Activated T-cell treated with anti-CD3 and anti-CD28 coated beads, Interleukin-2, amount 50 U/mL, for 72 hours (primary cell): ENCODE results near the gene CSNK1E. TPM values are rescaled to one million over a fixed set of nuclear protein-coding genes. Genes with fewer than 3 reads are reported as not detected.

Experiments used
- ATAC-seq, 2 donors: fragments of 150-1000 bp; cut with Tn5 transposase; replicated peaks in 1 of 2; 2 replicates each; pipeline ENCODE4 v1.10.0; 2021; ENCODE audit warnings: moderate library complexity in 2 of 2, mild to moderate bottlenecking in 1 of 2
- DNase-seq, 2 donors: peaks; one replicate each; pipeline ENCODE4 v3.0.0; 2021 to 2022; ENCODE audit warnings: mixed read lengths in 1 of 2
- H3K27ac Mint-ChIP-seq: one replicate; pipeline ENCODE4 v1.8.0; 2022; ENCODE audit warnings: mild to moderate bottlenecking, moderate library complexity, mixed read lengths
- H3K27me3 Mint-ChIP-seq: one replicate; pipeline ENCODE4 v1.8.0; 2022; ENCODE audit warnings: low read depth, mixed read lengths
- H3K36me3 Mint-ChIP-seq, 2 donors: one replicate each; pipeline ENCODE4 v1.8.0; 2022; ENCODE audit warnings: mixed read lengths in 2 of 2, mild to moderate bottlenecking in 1 of 2; ENCODE audit not compliant: insufficient read depth in 2 of 2
- H3K4me1 Mint-ChIP-seq: one replicate; pipeline ENCODE4 v1.8.0; 2022; ENCODE audit warnings: low read depth, mixed read lengths
- H3K4me3 Mint-ChIP-seq, 2 donors: one replicate each; pipeline ENCODE4 v1.8.0; 2022; ENCODE audit warnings: mild to moderate bottlenecking in 2 of 2, mixed read lengths in 2 of 2, moderate library complexity in 2 of 2
- H3K9me3 Mint-ChIP-seq, 2 donors: one replicate each; pipeline ENCODE4 v1.8.0; 2022; ENCODE audit warnings: mixed read lengths in 2 of 2
- total RNA-seq, 2 donors: library from RNA; stranded (reverse); gene quantifications; one replicate each; pipeline ENCODE4 v1.2.3, GENCODE V29; 2022

The CSNK1E gene
- total RNA-seq, 2 donors from 2014 or later = 106 to 107 TPM

- H3K36me3 Mint-ChIP-seq = no peaks in the 10 kb centered on the region
- no peaks in the 10 kb centered on the region for H3K9me3 Mint-ChIP-seq
- H3K27ac Mint-ChIP-seq = no peak overlapping the region
- H3K4me3 Mint-ChIP-seq = no peak overlapping the region
- no peaks in the 10 kb centered on the region for H3K27me3 Mint-ChIP-seq
- H3K4me1 Mint-ChIP-seq = peaks cover 26% of the 10 kb centered on the region
- ATAC-seq (no peak), DNase-seq (no peak)
These were observed 58.3 kb downstream of the CSNK1E start for GRCh38 chr22:38258895-38259294.

- Mint-ChIP-seq H3K4me3 (no peak overlapping the region), H3K9me3 (no peaks in the 10 kb centered on the region), H3K27ac (no peak overlapping the region), H3K36me3 (no peaks in the 10 kb centered on the region), H3K4me1 (peaks cover 20% of the 10 kb centered on the region), H3K27me3 (no peaks in the 10 kb centered on the region)
- ATAC-seq (no peak), DNase-seq (no peak)
These were observed 59.5 kb downstream of the CSNK1E start for GRCh38 chr22:38257650-38258250.

DNA sequence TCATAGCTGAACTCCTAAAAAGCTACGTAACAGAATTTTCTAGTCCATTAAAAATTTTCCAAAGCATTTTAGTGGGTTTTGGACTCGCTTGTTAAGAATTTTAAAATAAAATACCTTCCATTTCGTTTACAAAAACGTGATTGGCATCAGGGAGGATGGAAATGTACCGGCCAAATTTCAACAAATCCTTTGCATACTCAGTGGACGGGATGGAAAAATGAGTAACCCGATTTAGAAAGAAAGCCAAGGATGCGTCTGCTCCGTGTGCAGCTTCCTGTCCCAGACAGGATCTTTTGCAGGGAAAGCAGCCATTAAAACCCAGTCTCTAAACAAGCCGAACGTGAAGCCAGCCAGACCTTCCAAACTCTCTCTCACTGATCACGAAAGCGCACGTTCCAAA lies 60.1 kb downstream of the CSNK1E start:
- Mint-ChIP-seq H3K9me3 (no peaks in the 10 kb centered on the region), H3K27me3 (no peaks in the 10 kb centered on the region), H3K36me3 (no peaks in the 10 kb centered on the region), H3K4me3 (no peak overlapping the region), H3K27ac (no peak overlapping the region), H3K4me1 (peaks cover 16% of the 10 kb centered on the region)
- DNase-seq (no peak), ATAC-seq (no peak)

- Mint-ChIP-seq H3K4me3 (no peak overlapping the region), H3K27me3 (no peaks in the 10 kb centered on the region), H3K36me3 (no peaks in the 10 kb centered on the region), H3K27ac (no peak overlapping the region), H3K4me1 (peaks cover 8% of the 10 kb centered on the region), H3K9me3 (no peaks in the 10 kb centered on the region)
- ATAC-seq (no peak), DNase-seq (no peak)
These were observed 61.5 kb downstream of the CSNK1E start for GRCh38 chr22:38255697-38256096.

GRCh38 chr22:38251341-38251692 lies 65.9 kb downstream of the CSNK1E start:
- no peak overlapping the region for H3K4me3 Mint-ChIP-seq
- peaks cover 0 to 2% of the 10 kb centered on the region in 2 donors for H3K9me3 Mint-ChIP-seq
- ATAC-seq (no peak), DNase-seq (no peak)
- H3K36me3 Mint-ChIP-seq = peaks cover 2% of the 10 kb centered on the region in 2 donors
- H3K27me3 Mint-ChIP-seq = no peaks in the 10 kb centered on the region
- H3K27ac Mint-ChIP-seq = no peak overlapping the region
- peaks cover 5% of the 10 kb centered on the region for H3K4me1 Mint-ChIP-seq

GRCh38 chr22:38250643-38251340 lies 66.4 kb downstream of the CSNK1E start:
- Mint-ChIP-seq H3K4me1 (peaks cover 4% of the 10 kb centered on the region), H3K36me3 (peaks cover 2% of the 10 kb centered on the region in 2 donors), H3K27me3 (no peaks in the 10 kb centered on the region), H3K4me3 (no peak overlapping the region), H3K27ac (no peak overlapping the region), H3K9me3 (peaks cover 0 to 2% of the 10 kb centered on the region in 2 donors)
- ATAC-seq = no peak
- DNase-seq = no peak

- no peaks in the 10 kb centered on the region for H3K27me3 Mint-ChIP-seq
- DNase-seq (no peak), ATAC-seq (no peak)
- no peak overlapping the region for H3K4me3 Mint-ChIP-seq
- H3K9me3 Mint-ChIP-seq = peaks cover 0 to 2% of the 10 kb centered on the region in 2 donors
- no peak overlapping the region for H3K27ac Mint-ChIP-seq
- H3K4me1 Mint-ChIP-seq = no peaks in the 10 kb centered on the region
- H3K36me3 Mint-ChIP-seq = peaks cover 2% of the 10 kb centered on the region in 2 donors
These were observed 67.2 kb downstream of the CSNK1E start for GRCh38 chr22:38249803-38250642.

- Mint-ChIP-seq H3K36me3 (peaks cover 2% of the 10 kb centered on the region in 2 donors), H3K4me3 (no peak overlapping the region), H3K4me1 (no peaks in the 10 kb centered on the region), H3K27ac (no peak overlapping the region), H3K9me3 (peaks cover 0 to 2% of the 10 kb centered on the region in 2 donors), H3K27me3 (no peaks in the 10 kb centered on the region)
- no peak for ATAC-seq
- no peak for DNase-seq
These were observed 67.9 kb downstream of the CSNK1E start for GRCh38 chr22:38249301-38249700.

- DNase-seq (no peak), ATAC-seq (no peak)
- no peaks in the 10 kb centered on the region for H3K27me3 Mint-ChIP-seq
- no peak overlapping the region for H3K4me3 Mint-ChIP-seq
- H3K9me3 Mint-ChIP-seq = peaks cover 0 to 2% of the 10 kb centered on the region in 2 donors
- H3K4me1 Mint-ChIP-seq = no peaks in the 10 kb centered on the region
- H3K36me3 Mint-ChIP-seq = peaks cover 2% of the 10 kb centered on the region in 2 donors
- no peak overlapping the region for H3K27ac Mint-ChIP-seq
These were observed 69.0 kb downstream of the CSNK1E start for GRCh38 chr22:38248280-38248679.

DNA sequence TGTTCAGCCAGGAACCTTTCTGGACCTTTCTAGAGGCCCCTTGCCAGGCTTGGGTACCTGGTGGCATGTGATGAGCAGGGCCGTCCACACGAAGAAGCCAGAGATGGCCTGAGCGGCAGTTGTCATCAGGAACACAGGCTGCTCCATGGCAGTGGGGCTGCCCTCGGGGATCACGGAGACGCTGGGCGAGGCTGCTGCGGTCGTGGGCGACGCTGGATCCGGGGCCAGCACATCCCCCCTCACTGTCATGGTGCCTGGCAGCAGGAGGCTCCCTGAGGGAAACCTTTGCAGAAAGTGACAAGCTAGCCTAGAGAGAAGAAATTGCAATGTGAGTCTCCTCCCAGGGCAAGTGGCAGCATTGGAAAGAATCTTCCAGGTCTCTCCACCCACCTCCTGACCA lies 69.5 kb downstream of the CSNK1E start:
- no peak overlapping the region for H3K27ac Mint-ChIP-seq
- ATAC-seq (no peak), DNase-seq (no peak)
- H3K9me3 Mint-ChIP-seq = peaks cover 0 to 2% of the 10 kb centered on the region in 2 donors
- no peaks in the 10 kb centered on the region for H3K27me3 Mint-ChIP-seq
- H3K36me3 Mint-ChIP-seq = peaks cover 2% of the 10 kb centered on the region in 2 donors
- no peaks in the 10 kb centered on the region for H3K4me1 Mint-ChIP-seq
- H3K4me3 Mint-ChIP-seq = no peak overlapping the region

DNA sequence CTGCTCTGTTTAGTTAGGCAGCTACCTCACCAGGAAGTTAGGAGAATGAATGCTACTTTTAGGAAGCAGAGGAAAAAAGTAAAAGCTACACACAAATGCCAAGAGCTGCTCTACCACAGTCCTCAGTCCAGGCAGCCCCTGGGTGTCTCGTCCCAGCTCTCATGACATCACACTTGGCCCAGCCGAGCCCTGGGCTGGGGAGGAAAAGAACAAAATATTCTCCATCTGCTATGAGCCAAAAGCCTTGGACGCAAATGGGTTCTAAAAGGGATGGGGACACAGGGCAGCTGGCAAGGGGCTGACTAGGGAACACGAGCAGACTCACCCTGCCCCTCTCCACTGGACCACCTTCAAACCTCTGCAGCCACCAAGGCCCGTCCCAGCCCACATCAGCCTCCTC lies 70.5 kb downstream of the CSNK1E start:
- peaks cover 0 to 2% of the 10 kb centered on the region in 2 donors for H3K9me3 Mint-ChIP-seq
- no peaks in the 10 kb centered on the region for H3K27me3 Mint-ChIP-seq
- no peaks in the 10 kb centered on the region for H3K4me1 Mint-ChIP-seq
- ATAC-seq (no peak), DNase-seq (no peak)
- peaks cover 2% of the 10 kb centered on the region in 2 donors for H3K36me3 Mint-ChIP-seq
- no peak overlapping the region for H3K4me3 Mint-ChIP-seq
- no peak overlapping the region for H3K27ac Mint-ChIP-seq

DNA sequence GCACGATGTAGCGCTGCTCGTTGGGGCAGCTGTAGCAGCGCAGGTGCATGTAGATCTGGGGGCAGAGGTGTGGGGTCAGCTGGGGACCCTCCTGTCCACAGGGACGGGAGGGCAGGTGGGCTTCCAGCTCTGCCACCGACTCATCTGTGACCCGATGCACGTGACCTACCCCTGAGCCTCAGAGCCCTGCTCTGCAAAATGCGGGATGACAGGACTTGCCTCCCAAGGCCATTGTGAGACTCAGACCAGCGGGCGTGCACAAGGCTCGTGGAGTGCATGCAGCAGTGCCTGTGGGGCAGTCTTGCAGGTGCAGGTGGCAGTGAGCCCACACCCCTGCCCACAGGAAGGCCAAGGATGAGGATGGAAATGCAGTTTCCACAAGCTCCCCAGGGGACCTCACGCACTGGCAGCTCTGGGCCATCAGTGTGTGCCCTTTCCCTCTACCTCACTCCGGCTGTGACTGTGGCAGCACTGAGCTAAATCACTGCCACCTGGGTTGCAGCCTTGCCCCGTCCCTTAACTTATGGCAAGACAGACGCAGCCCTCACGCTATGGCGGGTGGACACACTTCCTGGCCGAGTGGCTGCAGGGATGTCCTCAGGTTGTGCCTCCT lies 71.1 kb downstream of the CSNK1E start:
- no peak overlapping the region for H3K4me3 Mint-ChIP-seq
- no peak for ATAC-seq
- peaks cover 2% of the 10 kb centered on the region in 2 donors for H3K36me3 Mint-ChIP-seq
- no peak for DNase-seq
- H3K9me3 Mint-ChIP-seq = peaks cover 0 to 2% of the 10 kb centered on the region in 2 donors
- H3K27ac Mint-ChIP-seq = no peak overlapping the region
- no peaks in the 10 kb centered on the region for H3K27me3 Mint-ChIP-seq
- H3K4me1 Mint-ChIP-seq = no peaks in the 10 kb centered on the region

DNA sequence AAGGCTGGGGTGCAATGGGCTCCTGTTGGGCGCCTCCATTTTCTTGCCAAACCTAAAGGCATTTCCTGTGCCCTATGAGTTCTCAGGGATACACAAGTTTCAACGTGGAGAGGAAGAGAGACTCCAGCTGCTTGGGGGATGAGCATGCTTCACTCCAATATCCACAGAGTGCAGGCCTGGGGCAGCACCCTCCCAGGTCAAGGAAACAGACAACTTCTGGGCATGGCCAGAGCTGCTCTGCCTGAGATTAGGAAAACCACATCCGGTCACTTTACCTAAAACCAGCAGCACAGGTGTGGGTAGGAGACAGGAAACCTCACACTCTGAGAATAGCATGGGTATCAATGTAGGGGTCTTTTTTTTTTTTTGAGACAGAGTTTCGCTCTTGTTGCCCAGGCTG lies 73.1 kb downstream of the CSNK1E start:
- DNase-seq (no peak), ATAC-seq (no peak)
- no peaks in the 10 kb centered on the region for H3K27me3 Mint-ChIP-seq
- H3K27ac Mint-ChIP-seq = no peak overlapping the region
- H3K36me3 Mint-ChIP-seq = no peaks in the 10 kb centered on the region
- no peak overlapping the region for H3K4me3 Mint-ChIP-seq
- no peaks in the 10 kb centered on the region for H3K4me1 Mint-ChIP-seq
- no peaks in the 10 kb centered on the region for H3K9me3 Mint-ChIP-seq
